ENCODE results near the gene RNU1-2. TPM values are rescaled to one million over a fixed set of nuclear protein-coding genes. Genes with fewer than 3 reads are reported as not detected.
"Not testable (repeated sequence)": the region's sequence is repeated elsewhere in the genome, so short reads cannot be mapped to it uniquely, and the experiment has no call there.

Gene RNU1-2
- under 1 TPM; under 0.01 TPM for total RNA-seq

- peak; percentile 79 for DNase-seq (ENCODE audit: low spot score)
- ATAC-seq (ENCODE audit: low FRiP score) = peak; percentile 100
Measured at GRCh38 chr1:16895598-16896315, at the start of gene RNU1-2. Gene RNU1-2 (plus strand): TSS chr1:16895980.

GRCh38 chr1:16856201-16856600, 39.6 kb upstream of the RNU1-2 start:
- ATAC-seq (ENCODE audit: low FRiP score); DNase-seq (ENCODE audit: low spot score): not testable (repeated sequence)

- not testable (repeated sequence) for DNase-seq (ENCODE audit: low spot score); ATAC-seq (ENCODE audit: low FRiP score)
Measured at GRCh38 chr1:16859167-16860041, 36.4 kb upstream of the RNU1-2 start.

GRCh38 chr1:16860048-16860447, 35.7 kb upstream of the RNU1-2 start:
- not testable (repeated sequence) for DNase-seq (ENCODE audit: low spot score); ATAC-seq (ENCODE audit: low FRiP score)

- DNase-seq (ENCODE audit: low spot score); ATAC-seq (ENCODE audit: low FRiP score): not testable (repeated sequence)
Measured at GRCh38 chr1:16861832-16862245, 33.9 kb upstream of the RNU1-2 start.

- not testable (repeated sequence) for ATAC-seq (ENCODE audit: low FRiP score)
Measured at GRCh38 chr1:16862415-16862814, 33.4 kb upstream of the RNU1-2 start.

GRCh38 chr1:16863024-16863423, 32.8 kb upstream of the RNU1-2 start:
- ATAC-seq (ENCODE audit: low FRiP score); DNase-seq (ENCODE audit: low spot score): not testable (repeated sequence)

More at GRCh38 chr1:16862415-16862814, 33.4 kb upstream of the RNU1-2 start:
- not testable (repeated sequence) for DNase-seq (ENCODE audit: low spot score)

- ATAC-seq (ENCODE audit: low FRiP score) = not testable (repeated sequence)
Measured at GRCh38 chr1:16866926-16867707, 28.7 kb upstream of the RNU1-2 start.

GRCh38 chr1:16868787-16869186, 27.0 kb upstream of the RNU1-2 start:
- ATAC-seq (ENCODE audit: low FRiP score); DNase-seq (ENCODE audit: low spot score): not testable (repeated sequence)

More at GRCh38 chr1:16866926-16867707, 28.7 kb upstream of the RNU1-2 start:
- not testable (repeated sequence) for DNase-seq (ENCODE audit: low spot score)

GRCh38 chr1:16869996-16870395, 25.8 kb upstream of the RNU1-2 start:
- DNase-seq (ENCODE audit: low spot score); ATAC-seq (ENCODE audit: low FRiP score): not testable (repeated sequence)

- ATAC-seq (ENCODE audit: low FRiP score); DNase-seq (ENCODE audit: low spot score): not testable (repeated sequence)
Measured at GRCh38 chr1:16871171-16871570, 24.6 kb upstream of the RNU1-2 start.

- DNase-seq (ENCODE audit: low spot score) = not testable (repeated sequence)
- peak; percentile 60 for ATAC-seq (ENCODE audit: low FRiP score)
Measured at GRCh38 chr1:16872152-16873075, 23.4 kb upstream of the RNU1-2 start.

- not testable (repeated sequence) for ATAC-seq (ENCODE audit: low FRiP score); DNase-seq (ENCODE audit: low spot score)
Measured at GRCh38 chr1:16873076-16873879, 22.5 kb upstream of the RNU1-2 start.

GRCh38 chr1:16874968-16875765, 20.6 kb upstream of the RNU1-2 start:
- ATAC-seq (ENCODE audit: low FRiP score); DNase-seq (ENCODE audit: low spot score): not testable (repeated sequence)

GRCh38 chr1:16881742-16882141, 14.0 kb upstream of the RNU1-2 start:
- not testable (repeated sequence) for DNase-seq (ENCODE audit: low spot score)

More at GRCh38 chr1:16881742-16882141, 14.0 kb upstream of the RNU1-2 start:
- not testable (repeated sequence) for ATAC-seq (ENCODE audit: low FRiP score)

Measured in omental fat pad (tissue), 4 donors.